OCI-LY7 (cell line): ENCODE data around the gene DCST2.

Source experiments
- EZH2phosphoT487 ChIP-seq: fragments of 200-600 bp; sonication (generic); IDR thresholded peaks from 2 replicates; pipeline ENCODE4 v1.6.1; 2018; ENCODE audit warnings: low read depth, borderline replicate concordance, mild to moderate bottlenecking, mixed run types, antibody characterized with exemption, low read length, moderate library complexity, mixed read lengths
- TF ChIP-seq, protein P1 (sequence below): fragments of 200-600 bp; sonication (generic); conservative IDR thresholded peaks from 2 replicates; pipeline ENCODE4 v1.5.1; 2014; ENCODE audit warnings: mild to moderate bottlenecking, antibody characterized with exemption, low read length, moderate library complexity, mixed read lengths

DNA sequence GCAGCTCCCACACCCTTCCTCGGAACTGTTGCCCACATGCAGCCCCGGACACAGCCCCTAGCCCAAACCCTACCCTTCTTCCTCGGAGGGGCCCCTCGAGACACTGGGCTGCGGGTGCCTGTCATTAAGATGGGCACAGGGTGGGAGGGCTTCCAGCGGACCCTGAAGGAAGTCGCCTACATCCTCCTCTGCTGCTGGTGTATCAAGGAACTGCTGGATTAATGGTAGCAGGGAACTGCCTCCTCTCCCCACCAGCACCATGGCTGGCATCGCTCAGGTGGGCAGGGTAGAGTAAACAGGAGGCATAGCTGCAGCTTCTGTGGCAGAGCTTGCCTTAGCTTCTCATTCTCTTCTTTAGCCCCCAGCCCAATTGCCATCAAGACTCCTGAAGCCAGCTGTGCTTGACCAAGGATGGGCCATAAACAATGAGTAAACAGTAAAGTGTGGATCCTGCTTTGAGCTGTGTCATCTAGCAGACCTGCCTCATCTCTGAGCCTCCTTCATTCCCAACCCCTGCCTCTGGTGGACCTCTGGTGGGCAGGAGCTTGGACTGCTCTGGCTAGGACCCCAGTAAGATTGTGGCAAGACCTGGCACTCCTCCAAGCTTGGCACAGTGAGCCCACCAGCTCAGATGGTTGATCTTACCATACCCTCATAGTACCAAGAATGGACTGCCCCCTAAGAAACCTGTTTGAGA, 39.9 kb downstream of the DCST2 start, which contains the start of gene LENEP:
- TF ChIP-seq, protein P1, sequence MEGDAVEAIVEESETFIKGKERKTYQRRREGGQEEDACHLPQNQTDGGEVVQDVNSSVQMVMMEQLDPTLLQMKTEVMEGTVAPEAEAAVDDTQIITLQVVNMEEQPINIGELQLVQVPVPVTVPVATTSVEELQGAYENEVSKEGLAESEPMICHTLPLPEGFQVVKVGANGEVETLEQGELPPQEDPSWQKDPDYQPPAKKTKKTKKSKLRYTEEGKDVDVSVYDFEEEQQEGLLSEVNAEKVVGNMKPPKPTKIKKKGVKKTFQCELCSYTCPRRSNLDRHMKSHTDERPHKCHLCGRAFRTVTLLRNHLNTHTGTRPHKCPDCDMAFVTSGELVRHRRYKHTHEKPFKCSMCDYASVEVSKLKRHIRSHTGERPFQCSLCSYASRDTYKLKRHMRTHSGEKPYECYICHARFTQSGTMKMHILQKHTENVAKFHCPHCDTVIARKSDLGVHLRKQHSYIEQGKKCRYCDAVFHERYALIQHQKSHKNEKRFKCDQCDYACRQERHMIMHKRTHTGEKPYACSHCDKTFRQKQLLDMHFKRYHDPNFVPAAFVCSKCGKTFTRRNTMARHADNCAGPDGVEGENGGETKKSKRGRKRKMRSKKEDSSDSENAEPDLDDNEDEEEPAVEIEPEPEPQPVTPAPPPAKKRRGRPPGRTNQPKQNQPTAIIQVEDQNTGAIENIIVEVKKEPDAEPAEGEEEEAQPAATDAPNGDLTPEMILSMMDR: no peak
- TF ChIP-seq EZH2phosphoT487: no peak
